Osteocyte (in vitro differentiated cells): Measurements from ENCODE around the gene EPS8. TPM values are rescaled to one million over a fixed set of nuclear protein-coding genes. Genes with fewer than 3 reads are reported as not detected.

ENCODE experiments used
- DNase-seq: peaks from one replicate; pipeline ENCODE4 v3.0.0; 2021; ENCODE audit warnings: mixed read lengths; ENCODE audit not compliant: unreplicated experiment; ENCODE audit errors: extremely low spot score
- H3K27ac Mint-ChIP-seq: one replicate; pipeline ENCODE4 v1.8.0; 2021; ENCODE audit warnings: mild to moderate bottlenecking, mixed read lengths; ENCODE audit not compliant: unreplicated experiment
- H3K27me3 Mint-ChIP-seq: one replicate; pipeline ENCODE4 v1.8.0; 2021; ENCODE audit warnings: mixed read lengths; ENCODE audit not compliant: unreplicated experiment
- H3K36me3 Mint-ChIP-seq: one replicate; pipeline ENCODE4 v1.8.0; 2021; ENCODE audit warnings: mixed read lengths; ENCODE audit not compliant: unreplicated experiment
- H3K4me1 Mint-ChIP-seq: one replicate; pipeline ENCODE4 v1.8.0; 2021; ENCODE audit warnings: mixed read lengths; ENCODE audit not compliant: unreplicated experiment
- H3K4me3 Mint-ChIP-seq: one replicate; pipeline ENCODE4 v1.8.0; 2021; ENCODE audit warnings: mild to moderate bottlenecking, moderate library complexity, mixed read lengths; ENCODE audit not compliant: unreplicated experiment
- H3K9me3 Mint-ChIP-seq: one replicate; pipeline ENCODE4 v1.8.0; 2021; ENCODE audit warnings: mixed read lengths; ENCODE audit not compliant: unreplicated experiment
- total RNA-seq: library from RNA; stranded (reverse); gene quantifications from 2 replicates; pipeline ENCODE4 v1.2.1, GENCODE V29; 2021
- TF ChIP-seq, protein P1 (sequence below): fragments of 200-600 bp; sonication (generic); IDR thresholded peaks from 2 replicates; pipeline ENCODE4 v1.5.0; 2021; ENCODE audit warnings: antibody characterized with exemption, mild to moderate bottlenecking, moderate library complexity

Gene EPS8
- total RNA-seq, 1 donor from 2014 or later = 308 TPM

DNA sequence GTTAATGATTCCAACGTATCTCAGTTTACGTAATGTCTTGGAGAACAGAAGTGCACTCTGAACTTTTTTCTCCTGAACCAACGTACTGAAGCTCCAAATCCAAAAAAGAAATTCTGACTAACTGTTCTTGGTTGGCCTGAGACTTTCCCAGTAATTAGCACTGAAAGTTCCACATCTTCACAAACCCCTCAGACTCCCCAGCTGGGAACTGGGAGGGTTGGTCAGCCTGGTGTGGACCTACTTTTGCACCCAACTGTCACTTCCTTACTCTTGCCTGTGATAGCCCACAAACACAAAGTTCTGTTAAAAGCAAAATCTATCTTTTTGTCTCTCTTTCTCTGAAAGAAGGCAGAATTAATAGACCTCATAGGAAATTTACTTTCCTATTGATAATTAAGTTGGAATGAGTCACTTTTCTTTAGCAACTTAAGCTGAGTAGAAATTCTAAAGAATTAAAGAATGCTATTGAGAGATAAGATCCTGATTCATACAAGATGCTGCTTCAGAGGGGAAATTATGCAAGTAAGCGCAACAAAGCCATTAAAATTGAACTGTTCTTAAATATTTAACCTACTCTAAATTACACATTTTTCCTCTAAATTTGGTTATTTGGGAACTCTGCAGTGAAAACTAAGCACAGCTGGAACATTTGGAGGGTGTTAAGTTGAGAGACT lies 155.0 kb downstream of the EPS8 start:
- Mint-ChIP-seq H3K27ac (peak overlapping the region; percentile 92), H3K9me3 (peaks cover 6% of the 10 kb centered on the region), H3K4me3 (no peak overlapping the region), H3K36me3 (peaks cover 49% of the 10 kb centered on the region), H3K4me1 (peaks cover 86% of the 10 kb centered on the region), H3K27me3 (no peaks in the 10 kb centered on the region)
- DNase-seq = no peak
- TF ChIP-seq, protein P1, sequence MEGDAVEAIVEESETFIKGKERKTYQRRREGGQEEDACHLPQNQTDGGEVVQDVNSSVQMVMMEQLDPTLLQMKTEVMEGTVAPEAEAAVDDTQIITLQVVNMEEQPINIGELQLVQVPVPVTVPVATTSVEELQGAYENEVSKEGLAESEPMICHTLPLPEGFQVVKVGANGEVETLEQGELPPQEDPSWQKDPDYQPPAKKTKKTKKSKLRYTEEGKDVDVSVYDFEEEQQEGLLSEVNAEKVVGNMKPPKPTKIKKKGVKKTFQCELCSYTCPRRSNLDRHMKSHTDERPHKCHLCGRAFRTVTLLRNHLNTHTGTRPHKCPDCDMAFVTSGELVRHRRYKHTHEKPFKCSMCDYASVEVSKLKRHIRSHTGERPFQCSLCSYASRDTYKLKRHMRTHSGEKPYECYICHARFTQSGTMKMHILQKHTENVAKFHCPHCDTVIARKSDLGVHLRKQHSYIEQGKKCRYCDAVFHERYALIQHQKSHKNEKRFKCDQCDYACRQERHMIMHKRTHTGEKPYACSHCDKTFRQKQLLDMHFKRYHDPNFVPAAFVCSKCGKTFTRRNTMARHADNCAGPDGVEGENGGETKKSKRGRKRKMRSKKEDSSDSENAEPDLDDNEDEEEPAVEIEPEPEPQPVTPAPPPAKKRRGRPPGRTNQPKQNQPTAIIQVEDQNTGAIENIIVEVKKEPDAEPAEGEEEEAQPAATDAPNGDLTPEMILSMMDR = no peak

DNA sequence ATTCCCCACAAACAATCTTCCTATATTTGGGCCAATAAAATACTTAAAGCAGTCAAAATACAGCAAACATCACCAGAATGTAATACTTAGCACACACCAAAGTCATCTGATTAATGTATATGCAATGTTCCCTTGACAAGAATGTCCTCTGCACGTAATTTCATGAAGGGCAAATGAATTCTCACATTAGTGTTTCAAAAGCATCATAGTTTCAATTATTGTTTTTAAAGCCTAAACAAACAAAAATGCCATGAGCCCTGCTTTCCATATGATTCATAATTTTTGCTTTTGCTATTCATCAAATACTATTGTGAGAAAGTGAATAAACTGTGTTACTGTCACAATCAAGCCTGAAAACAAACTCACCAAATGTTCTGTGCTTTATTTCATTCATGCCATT lies 156.0 kb downstream of the EPS8 start:
- no peak for DNase-seq
- TF ChIP-seq, protein P1 = no peak
- H3K27ac Mint-ChIP-seq = peak overlapping the region; percentile 92

DNA sequence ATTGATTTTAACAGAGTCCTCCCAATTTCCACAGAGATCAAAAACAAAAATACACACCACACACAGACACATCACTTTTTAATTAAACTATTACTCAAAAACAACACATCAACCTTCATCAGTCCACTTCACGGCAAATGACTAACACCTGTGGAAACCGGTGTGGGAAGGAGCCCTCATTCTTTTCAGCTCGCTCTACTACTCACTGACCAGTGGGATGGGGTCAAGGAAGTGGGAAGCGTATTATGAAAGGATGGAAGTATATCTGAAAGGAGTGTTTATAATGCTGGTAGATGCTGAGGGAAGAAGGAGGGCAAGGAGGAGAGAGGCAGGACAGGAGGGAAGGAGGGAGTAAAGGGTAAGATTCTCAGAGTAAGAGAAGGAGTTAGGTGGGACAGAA lies 156.5 kb downstream of the EPS8 start:
- H3K27ac Mint-ChIP-seq = peak overlapping the region; percentile 92
- H3K4me3 Mint-ChIP-seq = peak overlapping the region; percentile 3
- no peak for DNase-seq
- H3K9me3 Mint-ChIP-seq = peaks cover 6% of the 10 kb centered on the region
- H3K27me3 Mint-ChIP-seq = no peaks in the 10 kb centered on the region
- TF ChIP-seq, protein P1 = no peak
- peaks cover 40% of the 10 kb centered on the region for H3K36me3 Mint-ChIP-seq
- H3K4me1 Mint-ChIP-seq = peaks cover 86% of the 10 kb centered on the region

More for the DNA sequence above, 156.0 kb downstream of the EPS8 start:
- Mint-ChIP-seq H3K27me3 (no peaks in the 10 kb centered on the region), H3K4me3 (no peak overlapping the region), H3K36me3 (peaks cover 40% of the 10 kb centered on the region), H3K4me1 (peaks cover 85% of the 10 kb centered on the region), H3K9me3 (peaks cover 6% of the 10 kb centered on the region)

DNA sequence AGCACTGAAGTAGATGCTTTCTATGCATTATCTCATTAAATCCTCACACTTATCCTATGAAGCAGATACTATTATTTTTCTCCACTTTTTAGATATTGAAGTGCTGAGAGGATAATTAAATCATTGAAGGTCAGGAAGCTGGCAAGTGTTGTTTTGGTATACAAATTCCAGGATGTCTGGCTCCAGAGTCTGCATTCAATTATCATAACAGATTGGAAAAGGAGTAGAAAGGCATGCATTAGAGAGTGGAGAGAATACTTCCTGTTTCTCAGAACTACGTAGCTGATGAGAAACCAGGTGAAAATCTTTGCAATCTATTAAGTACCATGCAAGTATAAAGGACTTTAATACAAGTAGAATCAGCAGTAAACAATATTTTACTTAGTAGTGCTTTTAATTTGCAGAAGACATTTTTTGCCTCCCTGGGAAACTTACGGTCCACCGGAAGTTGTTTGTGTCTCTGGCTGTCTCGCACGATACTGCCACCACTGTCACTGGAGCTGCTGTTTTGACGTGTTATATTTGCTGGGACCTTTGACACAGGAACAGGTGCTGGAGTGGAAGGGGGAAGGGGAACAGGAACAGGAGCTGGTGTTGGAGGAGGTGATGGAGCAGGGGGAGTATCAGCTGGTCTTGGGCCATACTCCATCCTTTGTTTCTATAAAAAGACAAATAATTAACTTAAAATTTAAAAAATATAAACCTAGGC lies 158.0 kb downstream of the EPS8 start:
- peaks cover 43% of the 10 kb centered on the region for H3K36me3 Mint-ChIP-seq
- no peaks in the 10 kb centered on the region for H3K27me3 Mint-ChIP-seq
- peak overlapping the region; percentile 52 for H3K4me3 Mint-ChIP-seq
- DNase-seq = no peak
- TF ChIP-seq, protein P1 = no peak
- H3K9me3 Mint-ChIP-seq = peaks cover 6% of the 10 kb centered on the region
- peaks cover 84% of the 10 kb centered on the region for H3K4me1 Mint-ChIP-seq
- peak overlapping the region; percentile 98 for H3K27ac Mint-ChIP-seq

DNA sequence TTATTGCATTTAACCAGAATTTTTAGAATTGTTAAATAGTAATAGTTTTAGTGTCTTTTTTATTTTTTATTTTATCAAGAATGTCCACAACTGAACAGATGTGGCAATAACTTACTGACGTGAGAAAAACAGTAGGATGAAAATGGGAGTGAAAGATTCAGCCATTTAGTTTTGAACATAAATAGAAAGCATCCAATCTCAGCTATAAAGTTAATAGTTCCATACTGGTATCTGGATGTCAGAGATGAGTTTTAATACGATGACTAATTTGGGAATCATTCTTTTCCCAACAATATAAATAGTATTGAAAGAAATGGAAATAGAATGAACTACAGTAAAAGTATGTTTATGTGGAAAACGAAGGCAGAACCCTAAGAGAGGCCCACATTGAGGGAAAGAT lies 159.4 kb downstream of the EPS8 start:
- peaks cover 52% of the 10 kb centered on the region for H3K36me3 Mint-ChIP-seq
- H3K4me1 Mint-ChIP-seq = peaks cover 87% of the 10 kb centered on the region
- DNase-seq = no peak
- H3K27ac Mint-ChIP-seq = peak overlapping the region; percentile 98
- no peaks in the 10 kb centered on the region for H3K27me3 Mint-ChIP-seq
- TF ChIP-seq, protein P1 = no peak
- H3K4me3 Mint-ChIP-seq = peak overlapping the region; percentile 35
- peaks cover 15% of the 10 kb centered on the region for H3K9me3 Mint-ChIP-seq
